Activated gamma-delta T cell (primary cell): ENCODE measurements around the gene MBOAT1.

Experiments
- DNase-seq: peaks from one replicate; lab custom pipeline; 2025; lab: John Stamatoyannopoulos, UW

The MBOAT1 gene

GRCh38 chr6:20137837-20138236, 74.4 kb downstream of the MBOAT1 start:
- DNase-seq = no peak

- no peak for DNase-seq
Observed at GRCh38 chr6:20137240-20137639, 75.0 kb downstream of the MBOAT1 start.

GRCh38 chr6:20135677-20136268, 76.5 kb downstream of the MBOAT1 start:
- no peak for DNase-seq

GRCh38 chr6:20134613-20135012, 77.7 kb downstream of the MBOAT1 start:
- no peak for DNase-seq

- no peak for DNase-seq
Observed at GRCh38 chr6:20129290-20130088, 82.8 kb downstream of the MBOAT1 start.

- DNase-seq = no peak
Observed at GRCh38 chr6:20128018-20128417, 84.3 kb downstream of the MBOAT1 start.

GRCh38 chr6:20126789-20127653, 85.2 kb downstream of the MBOAT1 start:
- DNase-seq = no peak

GRCh38 chr6:20126102-20126752, 86.0 kb downstream of the MBOAT1 start:
- no peak for DNase-seq

GRCh38 chr6:20124545-20124944, 87.7 kb downstream of the MBOAT1 start:
- no peak for DNase-seq

GRCh38 chr6:20119485-20119884, 92.8 kb downstream of the MBOAT1 start:
- DNase-seq = no peak

GRCh38 chr6:20118892-20119291, 93.4 kb downstream of the MBOAT1 start:
- DNase-seq = no peak

GRCh38 chr6:20117474-20117873, 94.8 kb downstream of the MBOAT1 start:
- DNase-seq = no peak

- DNase-seq = no peak
Observed at GRCh38 chr6:20116792-20117191, 95.5 kb downstream of the MBOAT1 start.

- no peak for DNase-seq
Observed at GRCh38 chr6:20115246-20115980, 96.9 kb downstream of the MBOAT1 start.

- DNase-seq = no peak
Observed at GRCh38 chr6:20113649-20114224, 98.5 kb downstream of the MBOAT1 start.

GRCh38 chr6:20112841-20113240, 99.4 kb downstream of the MBOAT1 start:
- no peak for DNase-seq

- DNase-seq = no peak
Observed at GRCh38 chr6:20112241-20112640, 100.0 kb downstream of the MBOAT1 start.

- DNase-seq = no peak
Observed at GRCh38 chr6:20110478-20110877, 101.8 kb downstream of the MBOAT1 start.

- no peak for DNase-seq
Observed at GRCh38 chr6:20109526-20109925, 102.7 kb downstream of the MBOAT1 start.

- DNase-seq = no peak
Observed at GRCh38 chr6:20105838-20106237, 106.4 kb downstream of the MBOAT1 start.

- DNase-seq = no peak
Observed at GRCh38 chr6:20104696-20105095, 107.6 kb downstream of the MBOAT1 start.
